Smooth muscle cell of the brain vasculature (primary cell): Measurements from ENCODE around the gene PROSER2.

Experiments
- DNase-seq: peaks from one replicate; pipeline ENCODE4 v3.0.0-alpha.2; 2012; ENCODE audit warnings: low read depth, low spot score

The PROSER2 gene

DNA sequence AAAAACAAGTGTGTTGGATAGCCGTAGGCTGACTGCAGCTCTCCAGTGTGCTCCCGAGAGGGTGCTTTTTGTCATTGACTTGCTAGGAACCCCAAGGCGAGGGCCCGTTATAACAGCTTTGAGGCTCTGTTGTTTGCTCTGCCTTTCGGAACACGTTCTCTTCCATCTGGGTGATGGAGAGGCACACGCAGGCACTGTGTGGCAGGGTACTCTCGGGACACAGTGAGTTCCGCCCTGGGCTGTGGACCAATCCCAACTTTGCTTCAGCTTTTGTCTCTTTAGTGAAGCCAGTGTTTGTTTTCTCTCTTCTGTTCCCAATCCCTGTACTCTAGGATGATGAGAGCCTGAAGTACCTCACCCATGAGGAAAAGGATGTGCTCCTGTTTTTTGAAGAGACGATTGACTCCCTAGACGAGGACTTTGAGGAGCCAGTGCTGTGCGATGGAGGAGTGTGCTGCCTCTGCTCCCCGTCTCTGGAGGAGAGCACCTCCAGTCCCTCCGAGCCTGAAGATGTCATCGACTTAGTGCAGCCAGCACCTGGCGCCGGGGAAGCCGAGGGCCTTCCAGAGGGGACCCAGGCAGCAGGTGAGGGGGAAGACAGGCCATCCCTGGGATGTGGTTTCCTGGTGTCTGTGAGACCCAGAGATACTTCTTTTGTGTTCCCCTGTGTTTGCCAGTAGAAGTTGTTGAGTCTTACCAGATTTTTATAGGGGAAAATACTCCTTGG is 43.2 kb downstream of the PROSER2 start:
- DNase-seq = no peak

DNA sequence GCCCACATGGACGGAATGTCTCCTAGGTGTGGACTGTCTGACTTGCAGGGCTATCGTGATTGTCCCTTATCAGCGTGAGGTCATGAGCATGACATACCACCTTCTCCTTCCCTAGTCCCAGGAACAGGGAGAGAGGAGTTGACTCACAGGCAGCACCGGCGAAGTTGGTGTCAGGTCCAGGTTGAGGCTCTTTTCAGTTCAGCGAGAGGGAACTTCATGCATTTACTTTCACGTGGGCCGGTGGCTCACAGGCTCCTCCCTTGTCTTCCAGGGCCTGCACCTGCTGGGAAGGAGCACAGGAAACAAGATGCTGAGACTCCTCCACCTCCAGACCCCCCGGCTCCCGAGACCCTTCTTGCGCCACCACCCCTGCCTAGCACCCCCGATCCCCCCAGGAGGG is 46.1 kb downstream of the PROSER2 start:
- DNase-seq = no peak

DNA sequence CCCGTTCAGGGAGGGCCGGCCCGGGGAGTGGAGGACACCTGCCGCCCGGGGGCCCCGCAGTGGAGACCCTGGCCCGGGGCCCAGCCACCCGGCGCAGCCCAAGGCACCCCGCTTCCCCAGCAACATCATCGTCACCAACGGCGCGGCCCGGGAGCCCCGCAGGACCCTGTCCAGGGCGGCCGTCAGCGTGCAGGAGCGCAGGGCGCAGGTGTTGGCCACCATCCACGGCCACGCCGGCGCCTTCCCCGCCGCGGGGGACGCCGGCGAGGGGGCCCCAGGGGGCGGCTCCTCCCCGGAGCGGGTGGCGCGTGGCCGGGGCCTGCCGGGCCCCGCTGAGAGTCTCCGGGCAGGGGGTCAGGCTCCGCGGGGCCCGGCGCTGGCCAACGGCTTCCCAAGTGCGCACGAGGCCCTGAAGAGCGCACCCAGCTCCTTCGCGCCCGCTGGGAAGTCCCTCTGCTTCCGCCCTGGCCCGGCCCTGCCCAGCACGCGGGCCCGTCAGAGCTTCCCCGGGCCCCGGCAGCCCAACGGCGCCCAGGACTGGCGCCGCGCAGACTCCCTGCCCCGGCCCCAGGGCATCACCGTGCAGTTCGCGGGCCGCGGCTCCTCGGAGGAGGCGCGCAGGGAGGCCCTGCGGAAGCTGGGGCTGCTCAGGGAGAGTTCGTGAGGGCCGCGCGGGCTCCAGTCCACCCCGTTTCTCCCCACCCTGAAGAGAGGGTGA is 46.7 kb downstream of the PROSER2 start:
- no peak for DNase-seq

- no peak for DNase-seq
Measured at GRCh38 chr10:11870461-11870780, 47.3 kb downstream of the PROSER2 start.

DNA sequence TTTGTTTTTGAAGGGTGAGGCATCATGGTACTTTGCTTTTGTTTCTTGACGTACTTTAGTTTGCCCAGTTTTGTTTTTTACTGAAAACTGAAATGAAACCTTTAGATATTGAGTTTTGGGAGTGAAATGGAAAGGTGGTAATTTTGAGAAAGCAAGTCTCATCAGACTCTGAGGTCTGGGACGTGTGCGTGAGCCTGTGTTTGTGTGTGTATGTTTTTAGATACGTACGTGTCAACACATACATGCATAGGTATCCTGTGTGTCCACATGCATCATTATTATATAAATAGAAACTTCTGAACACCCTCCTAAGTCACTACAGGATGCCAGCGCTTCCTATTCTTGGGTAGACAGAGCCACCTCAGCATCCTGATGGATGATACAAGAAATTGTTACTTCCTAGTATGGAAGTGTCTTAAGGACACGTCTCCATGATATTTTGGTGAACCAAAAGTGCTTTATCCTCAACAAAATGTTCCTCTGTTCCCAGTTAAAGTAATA is 47.8 kb downstream of the PROSER2 start:
- no peak for DNase-seq

GRCh38 chr10:11871466-11871865 is 48.3 kb downstream of the PROSER2 start:
- no peak for DNase-seq

GRCh38 chr10:11874568-11875493 is 51.7 kb downstream of the PROSER2 start:
- no peak for DNase-seq

GRCh38 chr10:11875494-11876281 is 52.5 kb downstream of the PROSER2 start:
- DNase-seq = no peak

DNA sequence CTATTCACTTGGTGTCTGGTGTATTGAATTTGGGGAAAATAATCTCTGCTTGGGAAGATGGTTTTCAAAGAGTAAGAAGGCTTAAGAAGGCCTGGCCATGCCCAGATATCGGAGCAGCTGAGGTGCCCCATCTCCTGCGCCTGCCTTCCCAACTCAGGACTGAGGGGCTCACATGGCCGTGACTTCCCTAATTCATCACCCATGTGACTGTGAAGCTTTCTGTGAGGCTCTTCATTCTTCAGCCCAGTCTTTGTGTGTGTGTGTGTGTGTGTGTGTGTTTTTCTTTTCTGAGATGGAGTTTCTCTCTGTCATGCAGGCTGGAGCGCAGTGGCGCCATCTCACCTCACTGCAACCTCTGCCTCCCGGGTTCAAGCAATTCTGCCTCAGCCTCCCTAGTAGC is 53.2 kb downstream of the PROSER2 start:
- no peak for DNase-seq

- no peak for DNase-seq
Measured at GRCh38 chr10:11876805-11877590, 53.8 kb downstream of the PROSER2 start.

DNA sequence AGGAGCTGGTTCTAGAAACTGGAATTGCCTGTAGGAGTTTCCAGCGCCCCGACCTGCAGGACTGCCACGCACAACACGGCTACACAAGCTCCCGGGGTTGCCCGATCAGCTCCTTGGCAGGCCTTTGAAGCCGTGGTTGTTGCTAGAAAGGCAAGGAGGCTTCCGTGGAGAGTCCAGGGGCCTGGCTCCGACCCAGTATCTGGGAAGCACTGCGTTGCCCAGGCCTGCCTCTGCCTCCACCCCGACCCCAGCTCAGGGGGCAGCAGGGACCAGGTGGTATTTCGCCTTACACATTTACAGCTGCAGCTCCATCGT is 54.4 kb downstream of the PROSER2 start:
- no peak for DNase-seq

DNA sequence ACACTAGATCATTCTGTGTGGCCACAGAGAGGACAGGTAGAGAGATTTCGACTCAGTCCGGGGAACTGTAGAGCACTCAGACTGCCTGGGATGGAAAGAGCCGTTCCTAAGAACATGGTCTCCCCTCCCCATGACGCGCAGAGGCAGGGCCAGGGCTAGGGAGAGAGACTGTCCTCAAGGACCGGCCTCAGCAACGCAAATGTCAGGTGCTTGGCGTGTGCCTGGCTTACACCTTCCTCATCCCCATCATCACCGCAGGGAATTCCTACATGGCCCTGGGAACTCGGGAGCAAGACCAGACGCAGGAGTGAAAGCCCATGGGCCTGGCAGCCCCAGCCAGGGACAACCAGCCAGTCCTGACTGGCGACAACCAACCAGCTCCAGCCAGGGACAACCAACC is 55.6 kb downstream of the PROSER2 start:
- DNase-seq = no peak

- no peak for DNase-seq
Measured at GRCh38 chr10:11879387-11880094, 56.4 kb downstream of the PROSER2 start.

- no peak for DNase-seq
Measured at GRCh38 chr10:11880151-11881029, 57.2 kb downstream of the PROSER2 start.

- no peak for DNase-seq
Measured at GRCh38 chr10:11881030-11881476, 57.9 kb downstream of the PROSER2 start.

DNA sequence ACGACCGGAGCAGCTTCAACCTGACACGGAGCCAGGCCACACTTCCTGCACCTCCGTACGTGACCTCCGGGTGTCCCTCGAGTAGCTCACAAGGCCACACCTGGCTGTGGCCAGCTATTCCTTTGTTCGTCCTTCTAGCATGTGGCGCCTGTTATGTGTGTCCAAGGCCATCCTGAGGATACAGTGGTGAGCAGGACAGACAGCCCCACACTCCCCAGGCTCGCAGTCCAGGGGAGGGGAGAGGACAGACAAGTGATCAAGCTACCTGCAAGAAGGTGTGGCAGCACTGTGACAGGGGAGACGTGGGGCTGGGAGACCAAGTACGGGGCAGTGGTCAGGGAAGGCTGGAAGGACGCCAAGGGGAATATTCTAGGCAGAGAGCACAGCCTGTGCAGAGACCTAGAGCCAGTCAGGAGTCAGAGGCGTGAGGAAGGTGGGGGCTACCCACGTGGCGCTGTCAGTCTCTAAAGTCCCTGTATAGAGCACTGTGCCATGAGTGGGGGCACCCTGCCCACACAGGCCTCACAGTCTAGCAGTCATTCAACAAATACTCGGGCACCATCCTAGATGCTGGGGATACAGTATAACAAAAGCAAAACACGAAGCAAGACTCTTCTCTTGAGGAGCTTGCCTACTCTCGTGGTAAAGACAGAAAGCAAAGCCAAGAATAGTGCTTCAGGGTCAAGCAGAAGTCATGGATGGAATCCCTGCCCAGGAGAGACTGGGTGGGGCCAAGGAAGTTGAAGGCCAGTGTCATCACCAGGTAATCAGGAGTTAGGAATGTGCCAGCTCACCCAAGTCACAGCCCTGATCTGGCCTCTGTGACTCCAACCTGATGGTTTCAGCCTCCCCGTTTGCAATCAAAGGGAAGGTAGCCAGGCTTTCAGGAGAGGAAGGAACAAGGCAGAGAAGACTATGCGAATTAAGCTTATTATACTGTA is 58.6 kb downstream of the PROSER2 start:
- DNase-seq = no peak

DNA sequence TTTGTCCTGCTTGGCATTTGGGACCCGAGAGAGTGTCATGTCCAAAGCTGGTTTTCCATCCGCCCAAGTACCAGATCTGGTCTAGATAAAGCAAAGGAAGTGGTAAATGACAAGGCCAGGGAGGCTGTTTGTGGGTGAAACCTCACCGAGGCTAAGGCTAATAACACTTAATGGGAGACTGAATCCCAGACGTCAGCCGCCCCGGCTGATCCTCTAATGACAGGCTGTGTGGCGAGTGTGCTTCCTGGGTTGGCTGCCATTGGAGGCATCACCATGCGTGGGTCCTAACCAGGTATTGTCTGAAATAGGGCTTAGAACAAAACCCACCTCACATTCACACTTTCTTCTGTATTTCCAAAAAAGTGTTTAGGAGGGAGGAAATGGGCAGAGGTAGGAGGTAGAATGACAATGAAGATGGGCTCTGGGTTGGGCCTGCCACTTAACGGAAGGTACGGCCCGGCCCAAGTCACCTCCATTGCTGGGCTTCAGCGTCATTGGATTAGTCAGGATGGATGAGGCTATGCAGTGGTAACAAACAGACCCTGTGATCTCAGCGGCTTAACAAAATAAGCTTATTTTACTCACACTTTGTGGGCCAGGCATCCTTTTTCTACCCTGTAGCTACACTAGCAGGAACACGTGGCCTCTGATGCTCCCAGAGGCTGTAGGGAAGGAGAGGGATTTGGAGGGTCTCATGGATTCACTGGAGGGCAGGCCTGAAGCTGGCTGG is 59.7 kb downstream of the PROSER2 start:
- DNase-seq = no peak
